GM20431 (cell line): ENCODE results near the gene GAREM1.

ENCODE experiments used
- in situ Hi-C: fragments of 300-500 bp; cut with MseI, MboI; formaldehyde crosslinking; loops from one replicate; pipeline ENCODE4 v1.15.0; 2020; ENCODE audit warnings: low sequenced_read_pairs; ENCODE audit not compliant: unreplicated experiment

The GAREM1 gene

DNA sequence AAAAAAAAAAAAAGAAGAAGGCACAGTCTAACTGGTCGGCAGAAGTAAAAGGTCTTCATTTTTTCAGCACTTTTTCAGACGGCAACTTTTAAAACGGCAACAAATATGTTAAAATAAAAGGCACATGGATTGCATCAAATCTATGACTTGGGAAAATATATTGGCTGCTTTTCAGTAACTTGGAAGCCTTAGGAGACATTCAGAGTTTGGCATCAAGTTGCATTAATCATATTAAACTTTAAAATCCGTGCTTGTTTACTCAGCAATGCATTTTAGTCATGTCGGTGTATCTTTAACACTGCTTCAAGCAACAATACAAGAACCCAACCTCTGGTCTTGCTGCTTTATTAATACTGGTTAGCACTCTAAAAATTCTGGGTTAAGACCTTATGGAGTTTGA is 169.8 kb downstream of the GAREM1 start:
- in situ Hi-C loops, result no loop called here

DNA sequence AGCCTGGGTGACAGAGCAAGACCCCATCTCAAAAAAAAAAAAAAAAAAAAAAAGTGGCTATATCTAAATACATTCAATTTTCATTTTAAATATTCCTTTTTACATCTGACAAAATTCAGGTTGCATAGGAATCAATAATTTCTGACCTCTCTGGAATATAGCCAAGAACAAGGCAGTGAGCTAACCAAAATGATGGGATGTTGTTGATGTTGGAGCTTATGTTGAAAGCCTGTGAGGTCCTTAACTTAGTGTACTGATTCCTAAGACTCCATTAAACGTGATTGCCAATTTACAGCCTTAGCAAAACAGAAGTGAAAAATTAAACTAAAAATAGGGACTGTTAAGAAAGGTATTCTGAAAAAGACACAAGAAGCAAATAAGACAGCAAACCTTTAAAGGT is 171.2 kb downstream of the GAREM1 start:
- in situ Hi-C loops, result loop anchor here (25.0 kb wide), 2 partner anchors 188 to 263 kb away; no protein-coding TSS in a partner anchor

- in situ Hi-C loops, result loop anchor here (25.0 kb wide), 2 partner anchors 189 to 264 kb away; no protein-coding TSS in a partner anchor
Observed at GRCh38 chr18:32298171-32298667, 172.5 kb downstream of the GAREM1 start.

GRCh38 chr18:32297579-32298170 is 173.0 kb downstream of the GAREM1 start:
- in situ Hi-C loops, result loop anchor here (25.0 kb wide), 2 partner anchors 190 to 265 kb away; no protein-coding TSS in a partner anchor

DNA sequence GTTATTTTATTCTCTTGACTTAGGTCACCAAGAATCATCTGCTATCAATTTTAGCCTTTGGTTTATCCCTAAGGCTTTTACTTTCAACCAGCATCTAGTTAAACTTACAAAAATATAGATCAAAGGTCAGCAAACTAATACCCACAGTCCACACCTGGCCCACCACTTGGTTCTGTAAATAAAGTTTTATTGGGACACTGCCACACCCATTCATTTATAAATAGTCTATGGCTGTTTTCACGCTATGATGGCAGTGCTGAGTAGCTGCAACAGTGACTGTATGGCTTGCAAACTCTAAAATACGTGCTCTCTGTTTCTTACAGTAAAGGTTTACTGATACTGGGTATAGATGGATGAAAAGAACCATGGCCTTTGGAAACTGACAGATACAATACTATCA is 173.8 kb downstream of the GAREM1 start:
- in situ Hi-C loops, result loop anchor here (25.0 kb wide), 2 partner anchors 190 to 265 kb away; no protein-coding TSS in a partner anchor

DNA sequence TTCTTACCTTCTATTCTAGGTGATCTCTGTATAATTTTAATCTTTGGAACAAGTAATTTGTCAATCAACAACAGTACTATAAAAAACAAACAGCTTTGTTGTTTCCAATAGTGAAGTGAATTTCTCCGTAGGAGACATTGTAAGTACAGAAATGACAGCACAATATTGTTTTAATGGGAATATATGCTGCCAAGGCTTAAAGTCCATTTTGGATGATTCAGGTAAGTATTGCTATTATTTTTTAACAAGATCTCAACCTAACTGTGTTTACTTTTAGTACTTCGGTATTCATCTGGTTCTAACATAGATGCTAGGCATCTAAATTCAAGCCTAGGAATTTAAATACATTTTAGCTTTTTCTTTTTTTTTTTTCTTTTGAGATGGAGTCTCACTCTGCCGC is 175.1 kb downstream of the GAREM1 start:
- in situ Hi-C loops, result loop anchor here (25.0 kb wide), 2 partner anchors 192 to 267 kb away; no protein-coding TSS in a partner anchor

DNA sequence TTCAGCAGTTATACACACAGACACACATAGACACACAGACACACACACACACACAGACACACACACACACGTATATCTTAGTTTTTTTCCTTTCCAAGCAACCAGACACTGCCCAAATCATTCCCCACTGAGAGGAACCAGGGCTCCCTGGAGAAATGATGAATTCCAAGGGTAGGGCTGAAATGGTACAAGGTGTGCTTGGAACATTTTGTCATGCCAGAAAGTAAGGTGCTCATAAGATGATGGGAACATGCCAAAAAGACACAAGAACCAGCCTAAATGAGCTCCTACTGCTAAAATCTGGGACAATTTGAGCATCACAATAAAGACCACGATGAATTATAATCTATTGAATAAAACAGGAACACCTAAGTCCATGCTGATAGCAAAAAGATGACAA is 177.6 kb downstream of the GAREM1 start:
- in situ Hi-C loops, result loop anchor here (25.0 kb wide), 2 partner anchors 194 to 269 kb away; no protein-coding TSS in a partner anchor

GRCh38 chr18:32291623-32292022 is 179.1 kb downstream of the GAREM1 start:
- in situ Hi-C loops, result loop anchor here (25.0 kb wide), 2 partner anchors 196 to 271 kb away; no protein-coding TSS in a partner anchor

GRCh38 chr18:32290810-32291209 is 179.9 kb downstream of the GAREM1 start:
- in situ Hi-C loops, result loop anchor here (25.0 kb wide), 2 partner anchors 196 to 271 kb away; no protein-coding TSS in a partner anchor

- in situ Hi-C loops, result loop anchor here (25.0 kb wide), 2 partner anchors 198 to 273 kb away; no protein-coding TSS in a partner anchor
Observed at GRCh38 chr18:32289483-32290075, 181.1 kb downstream of the GAREM1 start.

DNA sequence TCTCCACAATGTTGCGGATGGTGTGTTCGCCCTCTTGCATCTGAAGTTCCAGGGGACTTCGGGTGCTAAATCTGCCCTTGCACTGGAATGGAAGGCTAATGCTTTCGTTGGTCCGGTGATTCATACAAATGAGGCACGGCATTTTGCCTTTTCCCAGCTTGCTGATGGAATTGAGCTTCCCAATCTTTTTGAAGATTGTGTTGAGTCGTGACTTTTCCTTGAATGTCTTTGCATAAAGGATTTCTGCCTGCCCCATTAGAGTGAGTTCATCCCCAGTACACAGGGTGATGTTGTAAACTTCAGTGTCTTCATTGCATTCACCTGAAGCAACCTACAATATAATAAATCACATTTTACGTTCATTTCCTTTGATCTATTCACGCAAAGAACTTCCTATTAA is 182.8 kb downstream of the GAREM1 start:
- in situ Hi-C loops, result loop anchor here (25.0 kb wide), 2 partner anchors 199 to 274 kb away; no protein-coding TSS in a partner anchor

DNA sequence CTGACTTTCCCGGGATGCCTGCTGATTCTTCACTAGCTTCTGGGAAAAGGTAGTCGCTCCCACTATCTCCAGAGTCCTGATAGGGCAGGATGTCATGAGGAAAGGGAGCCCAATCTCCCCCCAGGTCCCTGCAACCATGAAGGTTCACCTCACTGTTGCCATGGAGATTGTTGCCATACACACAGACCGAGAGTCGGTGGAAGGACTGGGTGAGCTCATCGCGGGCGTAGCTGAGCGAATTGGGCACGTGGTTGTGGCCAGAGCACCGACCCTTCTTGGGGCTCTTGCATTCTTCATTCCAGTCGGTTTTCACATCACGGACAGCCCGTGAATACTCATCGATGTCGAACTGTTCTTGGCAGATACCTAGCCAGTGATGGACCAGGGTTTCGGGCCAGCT is 183.4 kb downstream of the GAREM1 start:
- in situ Hi-C loops, result loop anchor here (25.0 kb wide), 2 partner anchors 200 to 275 kb away; no protein-coding TSS in a partner anchor

DNA sequence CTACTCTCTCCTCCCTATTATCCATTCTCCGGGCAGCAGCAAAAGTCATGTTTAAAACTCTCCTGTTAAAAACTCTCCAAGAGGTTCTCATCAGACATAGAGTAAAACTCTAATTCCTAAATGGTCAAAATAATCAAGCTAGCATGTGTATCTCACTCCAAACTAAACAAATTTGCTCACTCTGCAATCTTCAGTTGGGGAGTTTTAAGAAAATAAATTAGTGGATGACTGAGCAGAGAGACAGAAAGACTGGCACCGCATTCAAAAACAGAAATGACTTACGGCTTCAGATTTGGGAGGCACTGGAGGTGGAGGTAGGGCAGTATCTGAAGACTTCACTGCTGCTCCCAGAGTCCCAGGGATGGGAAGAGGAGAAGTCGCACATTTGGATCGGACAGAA is 183.9 kb downstream of the GAREM1 start:
- in situ Hi-C loops, result loop anchor here (25.0 kb wide), 2 partner anchors 201 to 276 kb away; no protein-coding TSS in a partner anchor

DNA sequence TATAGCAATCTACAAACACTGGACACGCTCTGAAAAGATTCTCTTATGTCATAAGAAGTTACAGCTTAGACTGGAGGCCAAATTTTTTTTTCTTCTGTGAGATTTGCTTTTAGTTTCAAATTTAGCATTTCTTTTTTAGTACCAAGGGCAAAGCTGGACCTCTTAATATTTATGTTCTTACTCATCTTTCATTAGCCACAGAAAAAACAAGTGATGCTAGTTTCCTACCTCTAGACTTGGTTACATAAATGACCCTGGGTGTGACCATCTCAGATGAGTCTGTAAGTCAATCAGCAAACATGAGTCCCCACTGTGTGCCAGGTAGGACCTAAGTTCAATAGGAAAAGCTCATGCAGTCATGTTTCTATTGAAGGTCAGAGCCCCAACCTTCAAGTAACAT is 186.4 kb downstream of the GAREM1 start:
- in situ Hi-C loops, result loop anchor here (25.0 kb wide), 2 partner anchors 203 to 278 kb away; no protein-coding TSS in a partner anchor

DNA sequence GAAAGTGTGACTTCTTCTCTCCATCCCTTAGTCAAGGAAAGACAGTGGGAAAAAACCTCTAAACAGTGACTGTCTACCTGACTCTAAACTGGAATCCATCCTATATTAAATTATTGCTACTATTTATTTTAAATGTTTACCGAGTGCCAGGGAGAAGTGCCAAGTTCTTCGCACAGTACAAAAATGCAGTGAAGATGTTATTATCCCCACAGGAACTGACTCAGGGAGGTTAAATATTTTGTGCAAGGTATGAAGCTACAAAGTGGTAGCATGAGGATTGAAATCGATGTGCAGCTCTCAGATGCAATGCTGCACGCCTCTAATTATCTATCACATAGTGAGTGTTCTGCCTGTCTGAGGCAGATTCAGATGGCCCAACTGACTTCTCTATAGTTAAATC is 189.8 kb downstream of the GAREM1 start:
- in situ Hi-C loops, result loop anchor here (25.0 kb wide), 2 partner anchors 206 to 281 kb away; no protein-coding TSS in a partner anchor

GRCh38 chr18:32280188-32280783 is 190.4 kb downstream of the GAREM1 start:
- in situ Hi-C loops, result loop anchor here (25.0 kb wide), 2 partner anchors 207 to 282 kb away; no protein-coding TSS in a partner anchor

DNA sequence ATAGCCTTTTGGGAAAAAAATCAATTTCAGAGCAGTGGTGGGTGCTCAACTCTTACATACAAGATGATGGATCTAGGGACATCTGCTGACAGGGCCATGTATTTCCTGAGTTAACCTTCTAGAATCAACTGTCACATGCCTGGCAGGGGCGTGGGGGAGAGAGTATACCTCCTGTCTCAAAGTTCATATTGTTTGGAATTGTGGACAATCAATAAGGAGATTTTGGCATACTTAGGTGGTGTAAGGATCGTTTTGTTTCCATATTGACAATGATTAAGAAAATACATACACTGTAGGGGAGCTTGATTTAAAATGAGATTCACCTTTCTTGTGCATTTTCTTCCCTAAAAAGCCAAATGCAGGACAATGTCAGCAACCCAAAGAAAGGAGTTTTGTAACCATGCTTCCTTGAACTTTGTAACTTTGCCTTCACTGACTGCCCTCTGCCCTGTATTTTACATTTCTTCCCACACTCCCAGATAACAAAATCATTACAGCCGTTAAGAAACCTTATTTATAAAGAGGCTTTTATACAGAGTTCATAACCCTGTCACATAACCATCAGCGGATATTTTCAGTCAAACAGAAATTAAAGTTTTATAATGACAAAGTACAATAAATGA is 192.4 kb downstream of the GAREM1 start:
- in situ Hi-C loops, result loop anchor here (25.0 kb wide), 2 partner anchors 209 to 284 kb away; no protein-coding TSS in a partner anchor

DNA sequence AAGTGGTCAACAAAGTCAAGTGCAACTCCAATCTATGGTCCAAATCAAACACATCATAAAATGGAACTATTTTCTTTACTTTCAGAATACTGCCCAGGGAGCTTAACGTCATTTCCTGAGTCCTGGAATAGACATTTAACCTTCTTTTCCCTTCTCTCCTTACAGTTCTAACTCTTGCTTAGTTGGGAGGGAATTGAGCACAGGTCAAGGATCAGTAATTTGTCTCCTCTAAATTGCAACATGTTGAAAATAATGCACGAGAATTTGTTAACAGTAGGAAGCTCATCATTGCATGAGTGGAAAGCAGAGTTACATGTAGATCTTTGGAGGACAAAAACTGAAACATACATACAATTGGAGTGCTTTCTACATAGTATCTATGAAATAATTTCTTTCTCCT is 193.1 kb downstream of the GAREM1 start:
- in situ Hi-C loops, result loop anchor here (25.0 kb wide), 2 partner anchors 210 to 285 kb away; no protein-coding TSS in a partner anchor

DNA sequence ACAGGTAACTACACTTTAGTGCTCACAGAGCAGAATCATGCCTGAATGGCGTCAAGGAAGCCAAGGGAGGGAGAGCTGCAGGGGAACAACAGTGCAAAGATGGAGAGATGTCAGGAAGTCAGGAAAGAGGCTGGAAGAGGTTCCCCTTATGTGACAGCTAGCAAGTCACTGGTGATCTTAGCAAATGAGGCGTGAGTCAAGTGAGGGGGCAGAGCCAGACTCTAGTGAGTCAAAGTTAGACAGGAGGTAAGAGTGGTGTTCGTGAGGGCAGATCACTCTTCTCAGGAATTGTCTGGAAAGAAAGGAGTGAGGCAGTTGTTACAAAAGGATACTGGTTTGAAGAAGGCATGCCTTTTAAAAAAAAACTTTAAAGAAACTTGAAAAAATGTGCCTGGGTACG is 193.8 kb downstream of the GAREM1 start:
- in situ Hi-C loops, result loop anchor here (25.0 kb wide), 2 partner anchors 210 to 285 kb away; no protein-coding TSS in a partner anchor

- in situ Hi-C loops, result loop anchor here (25.0 kb wide), 2 partner anchors 211 to 286 kb away; no protein-coding TSS in a partner anchor
Observed at GRCh38 chr18:32276256-32276655, 194.4 kb downstream of the GAREM1 start.
